ENCODE measurements around the gene RAMP2. TPM values are rescaled to one million over a fixed set of nuclear protein-coding genes. Genes with fewer than 3 reads are reported as not detected.
A peak's percentile ranks its signal among the peaks of the same experiment; 100 is the strongest.
"Not testable (repeated sequence)": the region's sequence is repeated elsewhere in the genome, so short reads cannot be mapped to it uniquely, and the experiment has no call there.

RAMP2 gene
- polyA plus RNA-seq, 5 donors, result 155 to 221 (median 188) TPM

DNA sequence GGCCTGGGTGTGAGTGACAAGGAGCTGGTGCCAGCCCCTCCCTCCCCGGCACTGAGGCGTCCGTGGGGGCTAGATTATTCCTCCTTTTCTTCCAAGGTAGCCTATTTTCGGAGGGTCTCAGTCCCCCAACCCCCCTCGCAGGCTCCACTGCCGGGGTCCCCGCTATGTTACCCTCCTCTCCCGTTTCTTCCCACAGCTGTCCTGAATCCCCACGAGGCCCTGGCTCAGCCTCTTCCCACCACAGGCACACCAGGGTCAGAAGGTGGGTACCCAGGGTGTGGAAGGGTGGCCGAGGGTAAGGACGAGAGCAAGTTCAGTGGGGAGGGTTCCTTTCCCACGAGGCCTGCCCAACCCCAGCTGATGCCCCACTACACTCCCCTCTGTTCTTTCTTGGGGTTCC, 611 bp downstream of the RAMP2 start:
- DNase-seq, result no peak

- no peak for DNase-seq
These were observed 5.1 kb downstream of the RAMP2 start for GRCh38 chr17:42766124-42766523.

DNA sequence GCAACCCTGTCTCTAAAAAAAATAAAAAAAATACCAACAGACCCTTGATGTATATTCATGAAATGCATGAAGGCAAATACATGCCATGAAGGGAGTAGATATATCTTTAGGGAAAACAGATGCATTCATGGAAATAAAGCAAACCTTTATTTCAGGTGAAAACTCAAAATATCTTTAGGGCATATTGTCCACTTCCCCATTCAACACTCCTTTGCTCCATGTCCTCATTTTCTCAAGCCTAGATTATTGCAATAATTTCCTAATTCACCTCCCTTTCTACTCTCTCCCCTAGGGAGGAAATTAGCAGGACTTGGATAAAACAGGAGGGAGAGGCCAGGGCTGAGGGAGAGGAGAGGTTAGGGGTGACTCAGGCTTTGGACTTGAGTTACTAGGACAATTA, 6.5 kb downstream of the RAMP2 start:
- no peak for DNase-seq

DNA sequence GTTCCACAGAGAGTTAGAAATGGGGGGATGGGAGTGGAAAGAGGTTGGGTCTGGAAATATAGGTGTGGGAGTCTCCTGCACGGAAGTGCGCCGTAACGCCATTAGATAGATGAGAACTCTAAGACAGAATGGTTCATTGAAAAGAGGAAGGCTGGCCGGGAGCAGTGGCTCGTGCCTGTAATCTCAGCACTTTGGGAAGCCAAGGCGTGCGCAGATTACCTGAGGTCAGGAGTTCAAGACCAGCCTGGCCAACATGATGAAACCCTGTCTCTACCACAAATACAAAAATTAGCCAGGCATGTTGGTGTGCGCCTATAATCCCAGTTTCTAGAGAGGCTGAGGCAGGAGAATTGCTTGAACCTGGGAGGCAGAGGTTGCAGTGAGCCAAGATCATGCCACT, 7.0 kb downstream of the RAMP2 start:
- not testable (repeated sequence) for DNase-seq

GRCh38 chr17:42769964-42770363, 8.9 kb downstream of the RAMP2 start:
- DNase-seq, result not testable (repeated sequence)

DNA sequence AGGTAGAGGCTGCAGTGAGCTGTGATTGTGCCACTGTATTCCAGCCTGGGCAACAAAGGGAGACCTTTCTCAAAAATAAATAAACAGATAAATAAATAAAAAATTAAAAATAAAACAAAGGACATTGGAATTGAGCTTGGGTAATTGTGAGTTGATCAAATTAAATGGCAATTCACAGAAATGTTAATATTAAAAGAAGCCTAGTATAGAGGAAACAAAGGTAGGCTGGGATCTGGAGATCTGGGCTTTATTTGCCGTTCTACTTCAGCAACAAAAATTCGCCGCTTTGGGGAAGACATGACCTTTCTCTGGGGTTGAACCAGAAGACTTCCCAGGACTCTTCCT, 11.9 kb downstream of the RAMP2 start:
- no peak for DNase-seq

GRCh38 chr17:42773290-42774035, 12.4 kb downstream of the RAMP2 start, which contains the start of gene VPS25:
VPS25 (plus strand) TSS chr17:42773449; CDS start chr17:42773476, 27 bp downstream.
- peak; percentile 76 to 81 for DNase-seq

DNA sequence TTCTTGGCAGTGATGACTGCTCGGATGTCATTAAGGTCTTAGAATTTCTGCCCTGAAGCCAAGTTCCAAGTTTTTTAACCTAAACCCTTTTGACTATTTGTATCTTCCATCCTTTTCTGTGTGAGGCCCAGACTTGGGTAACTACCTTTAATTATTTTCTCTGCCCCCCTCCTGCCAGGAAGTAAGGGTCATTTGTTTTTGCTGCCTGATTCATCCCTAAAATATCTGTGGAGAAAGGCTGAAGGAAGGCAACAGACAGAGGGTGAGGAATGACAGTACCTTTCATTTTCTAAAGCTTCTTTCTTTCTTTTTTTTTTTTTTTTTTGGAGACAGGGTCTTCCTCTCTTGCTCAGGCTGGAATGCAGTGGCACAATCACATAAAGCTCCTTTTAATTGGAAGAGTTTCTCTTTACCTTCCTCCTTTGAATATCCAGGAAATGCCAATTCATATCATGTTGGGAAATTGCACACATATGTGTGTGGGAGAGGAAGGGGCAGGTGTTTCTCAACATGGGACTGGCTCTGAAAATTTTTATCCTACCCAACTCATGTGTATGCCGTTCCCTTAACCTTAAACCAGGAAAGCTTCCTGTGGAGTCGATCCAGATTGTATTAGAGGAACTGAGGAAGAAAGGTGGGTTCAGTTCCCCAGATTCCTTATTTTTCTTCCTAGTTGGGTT, 13.2 kb downstream of the RAMP2 start:
- DNase-seq, result no peak

- no peak for DNase-seq
These were observed 14.6 kb downstream of the RAMP2 start for GRCh38 chr17:42775534-42776098.

DNA sequence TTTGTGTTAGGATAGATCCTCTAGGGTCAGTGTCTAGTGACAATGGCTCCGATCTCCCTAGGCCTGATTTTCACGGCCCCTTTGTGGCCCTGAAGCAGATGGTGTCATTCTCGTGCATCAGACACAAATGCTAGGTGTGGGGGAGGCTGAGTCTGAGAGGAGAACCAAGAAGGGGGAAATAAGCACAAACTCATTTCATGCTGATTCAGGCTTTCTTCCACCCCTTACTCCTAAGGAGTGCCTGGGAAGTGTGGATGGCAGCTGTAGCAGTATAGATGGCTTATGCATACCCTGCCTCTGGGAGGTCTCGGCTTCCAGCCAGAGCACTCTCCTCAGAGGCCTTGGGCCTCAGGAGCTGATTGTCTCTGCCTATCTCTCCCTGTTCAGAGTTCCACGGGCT, 17.5 kb downstream of the RAMP2 start:
- no peak for DNase-seq

DNA sequence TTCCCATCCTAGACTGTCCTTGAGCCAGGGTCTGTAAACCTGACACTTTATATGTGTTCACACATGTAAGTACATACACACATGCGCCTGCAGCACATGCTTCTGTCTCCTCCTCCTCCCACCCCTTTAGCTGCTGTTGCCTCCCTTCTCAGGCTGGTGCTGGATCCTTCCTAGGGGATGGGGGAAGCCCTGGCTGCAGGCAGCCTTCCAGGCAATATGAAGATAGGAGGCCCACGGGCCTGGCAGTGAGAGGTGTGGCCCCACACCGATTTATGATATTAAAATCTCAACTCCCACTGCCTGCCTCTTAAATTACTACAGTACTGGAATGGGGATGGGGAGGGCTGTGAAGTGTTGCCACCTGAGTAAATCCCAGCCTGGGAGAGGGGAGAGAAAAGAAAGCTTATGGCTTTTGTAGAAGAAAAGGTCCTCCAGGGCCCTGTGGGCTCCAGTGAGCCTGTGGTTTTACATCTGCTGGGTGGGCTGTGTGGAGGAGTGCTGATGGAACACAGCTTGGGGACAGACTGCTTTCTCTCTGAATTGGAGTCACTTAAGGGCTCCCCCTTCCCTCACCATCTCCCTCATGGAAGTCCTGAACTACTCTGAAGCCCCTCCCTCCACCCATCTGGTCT, 18.4 kb downstream of the RAMP2 start:
- no peak for DNase-seq

DNA sequence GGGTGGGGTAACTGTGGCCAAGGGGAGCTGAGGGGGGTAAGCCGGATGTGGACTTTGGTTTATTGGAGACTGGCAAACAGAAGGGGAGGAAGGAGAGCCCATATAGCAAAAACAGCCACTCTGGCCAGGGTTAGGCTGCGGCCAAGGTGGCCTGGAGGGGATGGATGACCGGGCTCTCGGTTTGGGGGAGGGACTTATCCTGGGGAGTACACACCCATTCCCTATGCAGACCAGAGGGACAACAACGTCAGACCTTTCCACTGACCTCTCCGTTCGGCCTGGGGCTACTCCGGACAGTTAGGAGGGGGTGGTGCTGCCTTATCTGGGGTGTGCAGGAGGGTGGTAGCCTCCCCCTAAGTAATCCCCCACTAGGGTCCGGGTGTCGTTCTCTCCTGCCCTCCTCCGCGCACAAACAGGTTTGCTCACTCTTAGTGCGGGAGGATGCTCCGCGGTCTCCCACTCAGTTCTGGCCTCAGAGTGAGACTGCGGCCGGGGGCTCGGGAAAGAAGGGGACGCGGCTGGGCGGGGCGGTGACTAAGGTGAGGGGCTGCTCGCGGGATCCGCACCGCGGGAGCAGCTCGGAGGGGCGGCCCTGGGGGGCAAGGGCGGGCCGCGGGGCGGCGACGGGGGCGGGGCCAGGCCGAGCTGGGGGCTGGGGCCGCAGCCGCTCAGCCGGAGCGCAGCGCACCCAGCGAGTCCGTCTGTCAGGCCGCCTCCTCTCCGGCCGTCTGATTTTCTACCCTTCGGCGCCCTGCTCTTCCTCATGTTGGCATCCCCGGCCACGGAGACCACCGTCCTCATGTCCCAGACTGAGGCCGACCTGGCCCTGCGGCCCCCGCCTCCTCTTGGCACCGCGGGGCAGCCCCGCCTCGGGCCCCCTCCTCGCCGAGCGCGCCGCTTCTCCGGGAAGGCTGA, 19.2 kb downstream of the RAMP2 start, which contains the start of gene WNK4:
WNK4 (plus strand) TSS at position 675 of the 915 bp plus-strand sequence; CDS start at position 764, 89 bp downstream.
- no peak for DNase-seq

- DNase-seq, result no peak
These were observed 20.0 kb downstream of the RAMP2 start for GRCh38 chr17:42780851-42781638.

DNA sequence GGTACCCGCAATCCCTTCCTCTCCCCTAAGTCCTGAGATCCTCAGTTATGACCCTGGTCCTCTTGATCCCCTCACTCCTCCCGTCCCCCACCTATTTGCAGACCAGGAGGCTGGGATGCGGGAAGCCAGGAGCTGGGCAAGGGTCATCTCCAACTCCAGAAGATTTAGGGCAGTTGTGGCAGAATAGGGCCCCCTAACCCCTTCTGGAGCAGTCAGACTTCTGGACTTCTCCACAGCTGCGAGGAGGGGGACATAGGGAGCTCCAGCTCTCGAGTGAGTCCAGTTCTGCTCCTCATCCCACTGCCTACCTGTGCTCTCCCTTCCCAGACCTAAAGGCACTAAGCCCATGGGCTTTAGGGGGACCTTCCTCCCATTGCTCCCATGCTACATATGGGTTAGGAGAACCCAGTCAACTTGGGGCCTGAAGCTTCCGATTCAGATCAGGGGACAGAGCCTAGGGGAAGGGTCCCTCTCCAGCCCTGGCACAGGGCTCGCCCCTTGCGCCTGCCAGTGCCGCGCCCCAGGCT, 20.7 kb downstream of the RAMP2 start:
- no peak for DNase-seq

GRCh38 chr17:42782166-42783061, 21.4 kb downstream of the RAMP2 start:
- DNase-seq, result no peak

DNA sequence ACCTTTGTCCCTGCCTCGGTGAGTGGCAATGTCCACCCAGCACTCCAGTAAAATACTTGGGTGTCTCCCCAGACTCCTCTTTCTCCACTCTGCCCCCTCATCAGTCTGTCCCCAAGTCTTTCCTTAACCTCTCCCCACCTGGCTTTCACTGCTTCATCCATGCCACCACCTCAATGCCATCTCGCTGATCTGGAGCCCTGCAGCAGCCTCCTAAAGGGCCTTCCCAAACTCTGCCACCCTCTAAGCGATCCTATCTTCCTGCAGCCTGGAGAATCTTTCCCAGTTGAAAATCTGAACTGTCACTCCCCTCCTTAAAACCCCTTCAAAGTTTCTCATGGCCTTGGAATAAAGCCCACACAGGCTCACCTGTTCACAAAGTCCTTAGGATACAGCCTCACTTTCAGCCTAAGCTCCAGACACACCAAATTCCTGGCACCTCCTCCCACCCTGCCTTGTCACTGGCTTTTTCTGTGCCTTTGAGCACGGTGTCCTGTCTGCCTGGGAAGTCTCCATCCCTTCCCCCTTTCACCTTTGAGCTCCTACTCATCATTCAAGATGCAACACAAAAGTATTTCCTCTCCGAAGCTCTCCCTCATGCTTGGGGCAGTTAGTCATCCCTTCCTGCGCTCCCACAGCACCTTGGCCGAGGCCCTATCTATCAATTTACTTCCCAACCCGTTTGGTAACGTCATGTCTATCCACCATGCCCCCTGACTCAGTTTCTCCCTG, 22.2 kb downstream of the RAMP2 start:
- no peak for DNase-seq

DNA sequence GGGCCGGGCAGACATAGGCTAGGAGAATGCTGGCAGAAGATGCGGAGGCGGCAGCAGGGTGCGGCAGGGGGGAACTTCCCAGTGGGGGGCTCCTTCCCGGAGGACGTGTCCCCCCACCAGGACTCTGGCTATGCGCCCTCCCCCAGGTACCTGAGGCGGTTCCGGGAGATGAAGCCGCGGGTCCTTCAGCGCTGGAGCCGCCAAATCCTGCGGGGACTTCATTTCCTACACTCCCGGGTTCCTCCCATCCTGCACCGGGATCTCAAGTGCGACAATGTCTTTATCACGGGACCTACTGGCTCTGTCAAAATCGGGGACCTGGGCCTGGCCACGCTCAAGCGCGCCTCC, 22.7 kb downstream of the RAMP2 start:
- no peak for DNase-seq

DNA sequence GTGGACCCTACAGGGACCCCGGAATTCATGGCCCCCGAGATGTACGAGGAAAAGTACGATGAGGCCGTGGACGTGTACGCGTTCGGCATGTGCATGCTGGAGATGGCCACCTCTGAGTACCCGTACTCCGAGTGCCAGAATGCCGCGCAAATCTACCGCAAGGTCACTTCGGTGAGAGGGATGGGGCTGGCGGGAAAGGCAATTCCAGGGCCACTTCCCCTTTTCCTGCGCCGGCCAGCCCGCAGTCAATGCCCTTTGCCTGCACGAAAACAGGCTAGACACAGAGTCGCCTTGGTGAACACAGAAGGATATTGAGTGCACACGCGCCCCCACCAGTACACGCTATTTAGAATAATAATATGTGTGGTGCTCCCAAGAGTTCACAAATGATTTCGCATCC, 23.4 kb downstream of the RAMP2 start:
- no peak for DNase-seq

Data from right lung (tissue), 5 donors.